Fibroblast of skin of right biceps (primary cell): ENCODE results near the gene COL26A1.
A peak's percentile ranks its signal among the peaks of the same experiment; 100 is the strongest.
"Not testable (repeated sequence)": the region's sequence is repeated elsewhere in the genome, so short reads cannot be mapped to it uniquely, and the experiment has no call there.

Experiments
- DNase-seq: peaks from one replicate; pipeline ENCODE4 v3.0.0-alpha.2; 2013

The COL26A1 gene

DNA sequence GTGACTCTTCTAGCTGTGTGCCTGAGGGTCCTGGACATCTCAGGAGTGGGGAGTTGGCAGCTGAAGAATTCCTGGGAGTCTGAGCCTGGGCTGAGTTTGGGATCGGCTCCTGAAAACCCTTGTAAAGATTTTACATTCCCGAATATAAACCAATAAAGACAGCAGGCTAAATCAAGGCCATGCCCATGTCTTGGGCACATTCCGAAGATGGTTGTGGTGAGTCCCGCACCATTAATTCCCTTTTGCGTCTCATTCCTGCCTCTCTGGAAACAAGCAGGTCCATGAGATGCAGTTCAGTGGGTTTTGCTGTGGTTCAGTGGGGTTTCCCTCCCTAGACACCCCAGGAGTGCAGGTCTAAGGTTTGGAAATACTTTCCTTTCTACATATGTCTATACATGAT, 90.9 kb downstream of the COL26A1 start:
- peak; percentile 28 for DNase-seq

GRCh38 chr7:101457001-101457750, 94.5 kb downstream of the COL26A1 start:
- DNase-seq: no peak

DNA sequence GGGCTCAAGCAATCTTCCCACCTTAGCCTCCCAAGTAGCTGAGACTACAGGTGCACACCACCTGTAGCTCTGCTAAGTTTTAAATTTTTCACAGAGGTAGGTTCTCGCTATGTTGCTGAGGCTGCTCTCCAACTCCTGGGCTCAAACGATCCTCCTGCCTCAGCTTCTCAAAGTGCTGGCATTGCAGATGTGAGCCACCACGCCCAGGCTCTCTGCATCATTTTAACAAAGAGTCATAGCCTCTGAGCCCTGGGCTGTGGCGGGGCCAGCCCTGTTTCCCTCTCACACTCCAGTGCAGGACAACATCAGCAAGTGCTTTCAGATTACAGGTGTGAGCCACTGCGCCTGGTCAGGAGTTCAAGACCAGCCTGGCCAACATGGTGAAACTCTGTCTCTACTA, 102.5 kb downstream of the COL26A1 start:
- DNase-seq: no peak

DNA sequence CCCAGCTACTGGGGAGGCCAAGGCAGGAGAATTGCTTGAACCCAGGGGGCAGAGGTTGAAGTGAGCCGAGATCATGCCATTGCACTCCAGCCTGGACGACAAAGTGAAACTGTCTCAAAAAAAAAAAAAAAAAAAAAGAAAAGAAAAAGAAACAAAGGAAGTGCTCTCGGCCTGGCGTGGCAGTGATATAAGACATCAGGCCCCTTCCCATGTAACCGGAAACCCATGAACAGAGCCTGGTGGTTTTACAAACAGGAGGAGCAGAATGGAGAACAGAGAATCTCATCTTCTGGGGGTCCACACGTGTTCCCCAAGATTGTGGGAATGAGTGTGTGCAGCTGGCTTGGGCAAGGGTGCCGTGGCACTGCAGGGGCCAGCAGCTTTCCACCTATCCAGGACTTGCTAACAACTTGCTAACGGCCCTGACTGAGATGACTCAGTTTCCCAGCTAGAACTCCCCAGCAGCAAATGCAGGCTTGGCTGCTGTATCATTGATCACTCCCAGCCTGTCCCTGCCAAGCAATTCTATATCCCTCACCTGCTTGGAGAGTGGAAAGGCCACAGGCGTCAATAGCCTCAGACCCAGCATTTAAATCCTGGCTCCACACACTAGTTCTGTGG, 103.0 kb downstream of the COL26A1 start:
- no peak for DNase-seq

DNA sequence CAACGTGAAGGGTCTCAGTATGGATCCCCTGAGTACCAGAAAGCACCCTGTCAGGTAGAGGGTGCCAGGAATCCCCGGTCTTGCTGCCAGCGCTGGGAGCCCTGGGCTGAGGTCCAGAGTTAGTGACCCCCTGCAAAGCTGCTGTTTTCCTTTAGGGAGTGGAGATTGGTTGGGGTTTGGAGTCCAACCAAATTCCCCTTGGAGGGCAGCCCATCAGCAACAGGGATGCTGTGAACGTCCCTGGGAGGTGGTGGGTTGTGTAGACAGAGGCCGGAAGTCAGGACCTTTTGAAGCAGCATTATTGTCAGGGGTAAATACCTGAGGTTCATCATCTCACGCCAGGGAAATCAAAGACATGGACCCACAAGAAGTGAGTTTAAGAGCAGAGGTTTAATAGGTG, 104.2 kb downstream of the COL26A1 start:
- DNase-seq: no peak

DNA sequence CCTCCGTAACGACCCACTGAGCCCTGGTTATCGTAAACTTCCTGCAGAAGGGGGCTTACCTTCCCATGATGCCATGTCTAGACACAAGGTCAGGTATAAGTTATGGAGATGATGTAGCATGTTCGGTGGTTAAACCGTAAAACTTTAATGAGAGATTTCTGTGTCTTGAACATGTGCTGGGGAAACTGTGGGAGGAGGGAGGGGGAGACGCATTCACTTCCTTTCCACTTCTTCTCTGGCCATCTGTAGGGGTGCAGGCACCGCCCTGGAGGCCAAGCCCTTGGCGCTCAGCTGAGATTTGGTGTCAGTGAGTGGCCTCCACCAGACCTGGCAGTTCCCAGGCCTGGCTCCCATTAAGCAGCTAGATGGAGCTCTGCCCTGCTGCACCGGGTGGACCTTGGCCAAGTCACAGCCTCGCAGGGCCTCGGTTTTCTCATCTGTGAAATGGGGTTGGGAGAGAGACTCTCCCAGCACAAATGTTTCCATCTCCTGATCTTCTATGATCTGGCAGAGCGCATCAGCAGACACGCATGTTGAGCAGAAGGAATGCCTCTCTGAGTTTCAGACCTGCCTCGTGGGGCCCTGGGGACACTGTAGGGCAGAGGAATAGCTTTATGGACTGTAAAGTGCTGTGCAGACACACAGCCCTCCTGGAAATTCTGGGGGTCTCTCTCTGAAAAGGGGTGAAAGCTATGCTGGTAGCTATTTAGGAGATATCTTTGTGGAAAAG, 106.0 kb downstream of the COL26A1 start:
- no peak for DNase-seq

- DNase-seq: no peak
Measured at GRCh38 chr7:101470668-101471487, 108.2 kb downstream of the COL26A1 start.

DNA sequence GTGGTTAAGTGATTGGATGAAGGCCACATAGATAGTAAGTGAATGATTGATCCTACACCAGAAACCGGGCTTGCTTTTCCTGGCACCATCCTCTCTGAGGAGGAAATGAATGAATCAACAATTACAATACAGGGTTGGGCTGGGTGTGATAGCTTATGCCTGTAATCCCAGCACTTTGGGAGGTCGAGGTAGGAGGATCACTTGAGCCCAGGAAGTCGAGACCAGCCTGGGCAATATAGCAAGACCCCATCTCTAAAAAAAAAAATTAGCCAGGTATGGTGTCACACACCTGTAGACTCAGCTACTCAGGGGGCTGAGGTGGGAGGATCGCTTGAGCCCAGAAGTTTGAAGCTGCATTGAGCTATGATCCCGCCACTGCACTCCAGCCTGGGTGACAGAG, 111.5 kb downstream of the COL26A1 start:
- DNase-seq: no peak

DNA sequence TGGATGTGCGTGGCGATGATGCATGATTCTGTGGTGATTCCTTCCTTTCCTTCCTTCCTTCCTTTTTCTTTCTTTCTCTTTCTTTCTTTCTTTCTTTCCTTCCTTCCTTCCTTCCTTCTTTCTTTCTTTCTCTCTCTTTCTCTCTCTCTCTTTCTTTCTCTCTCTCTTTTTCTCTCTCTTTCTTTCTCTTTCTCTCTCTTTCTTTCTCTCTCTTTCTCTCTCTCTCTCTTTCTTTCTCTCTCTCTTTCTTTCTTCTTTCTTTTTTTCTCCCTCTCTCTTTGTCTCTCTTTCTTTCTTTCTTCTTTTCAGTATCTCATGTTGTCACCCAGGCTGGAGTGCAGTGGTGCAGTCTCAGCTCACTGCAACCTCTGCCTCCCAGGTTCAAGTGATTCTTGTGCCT, 113.0 kb downstream of the COL26A1 start:
- DNase-seq: not testable (repeated sequence)

DNA sequence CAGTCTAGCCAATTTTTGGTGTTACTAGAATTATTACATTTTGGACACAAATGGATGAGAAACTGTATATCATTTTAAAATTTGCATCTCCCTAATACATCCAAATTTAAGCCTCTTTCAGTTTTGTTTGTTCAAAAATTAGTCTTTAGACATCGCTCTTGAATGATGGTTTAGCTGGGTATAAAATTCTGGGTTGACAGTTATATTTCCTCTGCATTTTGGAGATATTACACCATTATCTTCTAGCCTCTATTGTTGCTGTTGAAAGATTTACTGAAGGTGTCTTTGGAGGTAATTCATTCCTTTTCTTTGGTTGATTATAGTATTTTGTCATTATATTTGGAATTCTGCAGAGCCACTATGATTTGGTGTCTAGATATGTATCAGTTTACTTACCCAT, 116.5 kb downstream of the COL26A1 start:
- DNase-seq: no peak

DNA sequence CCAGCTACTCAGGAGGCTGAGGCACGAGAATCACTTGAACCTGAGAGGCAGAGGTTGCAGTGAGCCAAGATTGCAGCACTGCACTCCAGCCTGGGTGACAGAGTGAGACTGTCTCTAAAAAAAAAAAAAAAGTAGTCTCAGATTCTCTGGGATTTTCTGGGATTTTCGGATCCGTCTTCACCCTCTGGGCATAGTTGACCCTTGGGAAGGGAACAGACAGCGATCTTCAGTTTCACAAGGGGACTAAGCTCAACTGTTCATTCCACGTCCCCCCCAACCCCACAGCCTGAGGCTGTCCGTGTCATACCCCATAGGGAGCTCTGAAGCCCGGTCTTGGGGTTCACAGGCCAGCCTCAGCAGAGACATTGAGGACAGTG, 123.4 kb downstream of the COL26A1 start:
- DNase-seq: not testable (repeated sequence)

- peak; percentile 56 for DNase-seq
Measured at GRCh38 chr7:101486433-101487104, 123.9 kb downstream of the COL26A1 start.

DNA sequence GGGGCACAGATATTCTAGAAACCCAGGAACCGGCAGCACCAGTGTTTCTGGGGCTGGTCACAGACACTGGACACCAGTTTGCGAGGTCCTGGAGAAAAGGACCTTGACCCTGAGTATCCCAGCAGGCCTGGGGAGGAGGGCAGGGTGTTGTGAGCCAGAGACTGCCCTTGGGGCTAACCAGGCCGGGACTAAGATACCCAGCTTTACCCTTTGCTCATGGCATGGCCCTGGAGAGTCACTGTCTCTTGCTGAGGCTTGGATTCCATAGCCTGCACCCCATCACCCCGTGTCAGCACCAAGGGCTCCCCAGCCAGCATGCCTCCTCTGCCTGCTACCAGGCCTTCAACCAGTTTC, 124.4 kb downstream of the COL26A1 start:
- DNase-seq: no peak

DNA sequence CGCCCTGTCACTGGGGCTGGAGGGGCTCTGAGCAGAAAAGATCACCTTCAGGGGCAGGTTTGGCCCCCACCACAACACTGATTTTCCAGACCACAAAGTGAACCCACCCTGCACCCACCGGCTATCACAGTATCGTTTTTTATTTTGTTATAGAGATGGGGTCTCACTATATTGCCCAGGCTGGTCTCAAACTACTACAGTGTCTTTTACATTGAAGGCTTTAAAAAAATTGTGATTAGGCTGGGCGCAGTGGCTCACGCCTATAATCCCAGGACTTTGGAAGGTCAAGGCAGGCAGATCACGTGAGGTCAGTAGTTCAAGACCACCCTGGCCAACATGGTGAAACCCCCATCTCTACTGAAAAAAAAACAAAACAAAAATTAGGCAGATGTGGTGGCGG, 125.1 kb downstream of the COL26A1 start:
- no peak for DNase-seq

DNA sequence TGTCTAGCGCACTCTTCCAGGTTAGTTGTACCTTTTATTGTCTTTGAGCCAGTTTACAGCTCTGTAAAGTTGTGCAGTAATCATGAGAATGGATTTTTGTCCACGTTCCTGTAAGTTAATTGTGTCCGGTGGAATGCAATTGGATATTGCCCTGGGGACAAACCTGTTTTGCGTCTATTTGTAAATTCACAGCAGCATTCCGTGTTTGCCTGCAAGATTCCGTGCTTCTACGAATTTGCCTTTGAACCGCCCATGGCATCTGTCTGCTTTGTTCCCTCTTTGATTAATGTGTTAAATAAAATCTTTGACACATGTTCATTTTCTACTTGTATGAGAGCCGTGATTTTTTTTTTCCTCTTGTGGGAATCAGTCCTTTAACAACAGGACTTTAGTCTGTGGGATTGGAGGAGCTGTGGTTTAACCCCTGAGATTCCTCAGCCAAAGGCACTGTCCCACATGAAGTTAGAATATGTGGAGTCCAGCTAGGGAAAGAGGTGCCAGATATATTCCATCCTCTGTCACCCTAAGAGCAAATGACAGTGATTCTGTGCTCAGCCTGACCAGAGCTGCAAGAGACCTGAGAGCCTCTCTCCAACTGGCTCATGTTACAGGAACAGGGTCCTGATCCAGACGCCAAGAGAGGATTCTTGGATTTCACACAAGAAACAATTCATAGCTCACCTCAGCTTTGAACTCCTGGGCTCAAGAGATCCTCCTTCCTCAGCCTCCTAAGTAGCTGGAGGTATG, 126.3 kb downstream of the COL26A1 start:
- no peak for DNase-seq

DNA sequence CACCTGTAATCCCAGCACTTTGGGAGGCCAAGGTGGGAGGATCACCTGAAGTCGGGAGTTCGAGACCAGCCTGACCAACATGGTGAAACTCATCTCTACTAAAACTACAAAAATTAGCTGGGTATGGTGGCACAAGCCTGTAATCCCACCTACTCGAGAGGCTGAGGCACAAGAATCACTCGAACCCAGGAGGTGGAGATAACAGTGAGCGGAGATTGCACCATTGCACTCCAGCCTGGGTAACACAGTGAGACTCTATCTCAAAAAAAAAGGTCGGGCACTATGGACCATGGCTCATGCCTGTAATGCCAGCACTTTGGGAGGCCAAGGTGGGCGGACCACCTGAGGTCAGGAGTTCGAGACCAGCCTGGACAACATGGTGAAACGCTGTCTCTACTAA, 127.8 kb downstream of the COL26A1 start:
- not testable (repeated sequence) for DNase-seq

- DNase-seq: not testable (repeated sequence)
Measured at GRCh38 chr7:101491442-101491841, 128.8 kb downstream of the COL26A1 start.

GRCh38 chr7:101494602-101495329, 132.1 kb downstream of the COL26A1 start:
- no peak for DNase-seq

DNA sequence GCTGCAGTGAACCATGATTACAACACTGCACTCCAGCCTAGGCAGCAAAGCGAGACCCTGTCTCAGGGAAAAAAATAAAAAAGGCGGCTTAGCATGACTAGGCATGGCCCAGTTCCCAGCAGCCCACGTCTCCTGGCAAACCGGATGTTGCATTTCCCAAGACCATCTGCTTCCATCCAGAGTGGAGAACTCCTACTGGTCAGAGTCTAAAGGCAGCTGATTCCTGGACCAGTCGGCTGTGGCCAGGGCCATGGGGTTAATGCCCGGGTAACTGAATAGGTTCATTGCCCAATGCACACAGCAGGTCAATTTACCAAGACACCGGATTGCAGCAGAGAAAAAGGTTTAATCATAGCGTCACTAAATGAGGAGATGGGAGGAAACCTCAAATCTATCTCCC, 133.3 kb downstream of the COL26A1 start:
- no peak for DNase-seq

GRCh38 chr7:101501351-101501750, 138.7 kb downstream of the COL26A1 start:
- DNase-seq: no peak

GRCh38 chr7:101502466-101503098, 139.9 kb downstream of the COL26A1 start:
- no peak for DNase-seq
